ENCODE results near the gene KCNJ16.
A peak's percentile ranks its signal among the peaks of the same experiment; 100 is the strongest.

Gene KCNJ16

GRCh38 chr17:70099884-70100283 is 24.9 kb downstream of the KCNJ16 start:
- TF ChIP-seq, protein P1, sequence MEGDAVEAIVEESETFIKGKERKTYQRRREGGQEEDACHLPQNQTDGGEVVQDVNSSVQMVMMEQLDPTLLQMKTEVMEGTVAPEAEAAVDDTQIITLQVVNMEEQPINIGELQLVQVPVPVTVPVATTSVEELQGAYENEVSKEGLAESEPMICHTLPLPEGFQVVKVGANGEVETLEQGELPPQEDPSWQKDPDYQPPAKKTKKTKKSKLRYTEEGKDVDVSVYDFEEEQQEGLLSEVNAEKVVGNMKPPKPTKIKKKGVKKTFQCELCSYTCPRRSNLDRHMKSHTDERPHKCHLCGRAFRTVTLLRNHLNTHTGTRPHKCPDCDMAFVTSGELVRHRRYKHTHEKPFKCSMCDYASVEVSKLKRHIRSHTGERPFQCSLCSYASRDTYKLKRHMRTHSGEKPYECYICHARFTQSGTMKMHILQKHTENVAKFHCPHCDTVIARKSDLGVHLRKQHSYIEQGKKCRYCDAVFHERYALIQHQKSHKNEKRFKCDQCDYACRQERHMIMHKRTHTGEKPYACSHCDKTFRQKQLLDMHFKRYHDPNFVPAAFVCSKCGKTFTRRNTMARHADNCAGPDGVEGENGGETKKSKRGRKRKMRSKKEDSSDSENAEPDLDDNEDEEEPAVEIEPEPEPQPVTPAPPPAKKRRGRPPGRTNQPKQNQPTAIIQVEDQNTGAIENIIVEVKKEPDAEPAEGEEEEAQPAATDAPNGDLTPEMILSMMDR (IDR thresholded peaks at IDR 0.05; ENCODE audit: control insufficient read depth, insufficient read depth, low read depth, low read length, missing control alignments): no peak
- DNase-seq (ENCODE audit: low read depth): no peak

GRCh38 chr17:70100983-70101382 is 26.0 kb downstream of the KCNJ16 start:
- no peak for DNase-seq (ENCODE audit: low read depth)
- TF ChIP-seq, protein P1 (IDR thresholded peaks at IDR 0.05; ENCODE audit: control insufficient read depth, insufficient read depth, low read depth, low read length, missing control alignments): peak; percentile 18

More at GRCh38 chr17:70099884-70100283, 24.9 kb downstream of the KCNJ16 start:
- no peak overlapping the region for H3K4me3 ChIP-seq (ENCODE audit: control insufficient read depth, low read depth, low read length)

GRCh38 chr17:70102531-70102930 is 27.5 kb downstream of the KCNJ16 start:
- no peak for DNase-seq (ENCODE audit: low read depth)
- TF ChIP-seq, protein P1 (IDR thresholded peaks at IDR 0.05; ENCODE audit: control insufficient read depth, insufficient read depth, low read depth, low read length, missing control alignments): no peak
- no peak overlapping the region for H3K4me3 ChIP-seq (ENCODE audit: control insufficient read depth, low read depth, low read length)

More at GRCh38 chr17:70100983-70101382, 26.0 kb downstream of the KCNJ16 start:
- H3K4me3 ChIP-seq (ENCODE audit: control insufficient read depth, low read depth, low read length): no peak overlapping the region

DNA sequence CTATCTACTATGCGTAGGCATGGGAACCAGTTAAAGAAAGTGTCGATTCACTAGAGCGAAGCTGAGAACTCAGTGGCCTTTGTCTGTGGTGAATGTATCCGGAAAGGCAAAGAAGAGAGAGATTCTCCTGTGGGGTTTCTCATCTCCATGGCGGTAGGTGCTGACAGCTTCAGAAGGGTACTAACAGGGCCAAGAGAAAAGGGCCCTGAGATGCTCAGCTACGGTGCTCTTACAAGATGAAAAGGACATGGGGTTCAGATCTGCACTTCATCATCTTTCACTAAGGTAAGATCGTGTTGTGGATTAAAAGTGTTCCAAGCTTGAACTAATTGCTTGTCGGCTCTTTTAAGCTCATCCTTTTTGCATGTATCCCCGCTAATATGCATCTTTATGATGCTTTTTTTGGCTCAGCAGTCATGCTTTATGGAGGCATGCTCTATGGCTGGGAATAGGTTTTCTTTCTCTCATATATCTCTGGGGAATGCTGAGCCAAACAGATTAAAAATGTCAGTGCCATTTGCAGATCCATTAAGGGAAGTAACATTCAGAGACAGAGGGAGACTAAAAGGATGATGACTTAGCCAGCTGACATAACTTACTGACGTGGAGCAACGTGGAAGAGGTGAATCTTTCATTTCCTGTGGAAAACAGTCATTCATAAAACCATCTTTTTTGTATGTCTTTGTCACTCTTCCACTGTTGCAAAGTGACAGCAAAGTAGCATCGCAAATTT is 29.9 kb downstream of the KCNJ16 start:
- TF ChIP-seq, protein P1 (IDR thresholded peaks at IDR 0.05; ENCODE audit: control insufficient read depth, insufficient read depth, low read depth, low read length, missing control alignments): no peak

DNA sequence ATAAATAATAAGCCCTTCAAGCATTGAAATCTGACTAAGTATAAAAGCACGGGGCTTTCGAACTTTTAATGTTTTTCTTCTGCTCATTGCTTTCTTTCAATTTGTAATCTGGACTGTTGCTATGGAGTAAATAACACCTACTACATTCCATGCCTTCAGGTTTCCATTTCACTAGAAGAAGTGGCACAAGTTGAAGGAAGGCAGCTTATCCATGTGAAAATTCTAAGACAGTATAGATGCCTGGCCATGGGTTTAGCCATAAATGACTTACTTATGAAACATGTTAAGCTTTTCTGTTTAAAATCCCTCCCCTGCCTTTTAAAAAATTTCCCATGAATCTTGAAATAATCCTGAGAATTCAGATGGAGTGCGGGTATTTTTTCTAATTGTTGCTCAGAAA is 30.6 kb downstream of the KCNJ16 start:
- TF ChIP-seq, protein P1 (IDR thresholded peaks at IDR 0.05; ENCODE audit: control insufficient read depth, insufficient read depth, low read depth, low read length, missing control alignments): no peak
- no peak for DNase-seq (ENCODE audit: low read depth)
- H3K4me3 ChIP-seq (ENCODE audit: control insufficient read depth, low read depth, low read length): no peak overlapping the region

More for the DNA sequence above, 29.9 kb downstream of the KCNJ16 start:
- H3K4me3 ChIP-seq (ENCODE audit: control insufficient read depth, low read depth, low read length): no peak overlapping the region
- DNase-seq (ENCODE audit: low read depth): no peak

GRCh38 chr17:70106551-70106950 is 31.5 kb downstream of the KCNJ16 start:
- TF ChIP-seq, protein P1 (IDR thresholded peaks at IDR 0.05; ENCODE audit: control insufficient read depth, insufficient read depth, low read depth, low read length, missing control alignments): no peak
- no peak overlapping the region for H3K4me3 ChIP-seq (ENCODE audit: control insufficient read depth, low read depth, low read length)
- DNase-seq (ENCODE audit: low read depth): no peak

All from AG09309 (cell line).